Transverse colon (tissue), 4 donors: ENCODE results near the gene SCOC.
A peak's percentile ranks its signal among the peaks of the same experiment; 100 is the strongest.

Source experiments
- CTCF ChIP-seq, 5 experiments: fragments of 200-600 bp in 3 of 5; fragments of 450-650 bp in 2 of 5; sonication (generic) in 3 of 5; IDR thresholded peaks; 1 replicate in 2 of 5; 2 replicates in 3 of 5; pipeline ENCODE4 v1.5.1; 2016 to 2017; ENCODE audit warnings: antibody characterized with exemption in 5 of 5, inconsistent platforms in 3 of 5, mild to moderate bottlenecking in 2 of 5, moderate library complexity in 1 of 5
- POLR2A ChIP-seq: fragments of 450-650 bp; IDR thresholded peaks from one replicate; pipeline ENCODE4 v1.6.1; 2016; ENCODE audit warnings: antibody characterized with exemption, mild to moderate bottlenecking, moderate library complexity
- POLR2AphosphoS5 ChIP-seq, 3 donors: sonication (generic); formaldehyde crosslinking; IDR thresholded peaks; one replicate each; pipeline ENCODE4 v1.6.1; 2016; ENCODE audit warnings: antibody characterized with exemption in 3 of 3

GRCh38 chr4:140427919-140428471, 54.5 kb downstream of the SCOC start:
- TF ChIP-seq CTCF (IDR thresholded peaks at IDR 0.05) (no peak), POLR2AphosphoS5 (IDR thresholded peaks at IDR 0.05) (peak in 1 of 3 donors; percentile 16), POLR2A (no peak)
